ENCODE data around the gene SLC5A2.

DNA sequence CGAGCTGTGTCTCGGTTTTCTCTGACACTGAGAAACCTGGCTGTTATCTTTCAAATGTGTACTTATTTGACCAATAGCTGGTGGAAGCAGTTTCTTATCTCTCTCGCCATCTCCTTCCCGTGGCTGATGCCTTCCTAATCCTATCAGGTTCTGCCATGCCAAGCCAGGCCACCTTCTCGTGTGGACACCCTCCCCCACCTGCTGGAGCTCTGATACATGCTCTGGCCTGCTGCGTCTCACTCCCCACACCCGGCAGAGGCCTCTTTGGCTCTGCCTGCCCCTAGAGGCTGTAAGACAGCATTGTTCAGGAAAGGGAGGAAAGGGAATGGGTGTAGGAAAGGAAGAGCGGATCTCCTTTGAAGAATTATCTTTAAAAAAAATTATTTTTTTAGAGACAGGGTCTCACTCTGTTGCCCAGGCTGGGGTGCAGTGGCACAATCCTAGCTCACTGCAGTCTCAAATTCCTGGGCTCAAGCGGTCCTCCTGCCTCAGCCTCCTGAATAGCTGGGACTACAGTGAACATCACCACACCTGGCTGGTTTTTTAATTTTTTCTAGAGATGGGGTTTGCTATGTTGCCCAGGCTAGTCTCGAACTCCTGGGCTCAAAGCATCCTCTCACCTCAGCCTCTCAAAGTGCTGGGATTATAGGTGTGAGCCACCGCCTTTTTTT lies 31.1 kb upstream of the SLC5A2 start:
- TF ChIP-seq, protein P1, sequence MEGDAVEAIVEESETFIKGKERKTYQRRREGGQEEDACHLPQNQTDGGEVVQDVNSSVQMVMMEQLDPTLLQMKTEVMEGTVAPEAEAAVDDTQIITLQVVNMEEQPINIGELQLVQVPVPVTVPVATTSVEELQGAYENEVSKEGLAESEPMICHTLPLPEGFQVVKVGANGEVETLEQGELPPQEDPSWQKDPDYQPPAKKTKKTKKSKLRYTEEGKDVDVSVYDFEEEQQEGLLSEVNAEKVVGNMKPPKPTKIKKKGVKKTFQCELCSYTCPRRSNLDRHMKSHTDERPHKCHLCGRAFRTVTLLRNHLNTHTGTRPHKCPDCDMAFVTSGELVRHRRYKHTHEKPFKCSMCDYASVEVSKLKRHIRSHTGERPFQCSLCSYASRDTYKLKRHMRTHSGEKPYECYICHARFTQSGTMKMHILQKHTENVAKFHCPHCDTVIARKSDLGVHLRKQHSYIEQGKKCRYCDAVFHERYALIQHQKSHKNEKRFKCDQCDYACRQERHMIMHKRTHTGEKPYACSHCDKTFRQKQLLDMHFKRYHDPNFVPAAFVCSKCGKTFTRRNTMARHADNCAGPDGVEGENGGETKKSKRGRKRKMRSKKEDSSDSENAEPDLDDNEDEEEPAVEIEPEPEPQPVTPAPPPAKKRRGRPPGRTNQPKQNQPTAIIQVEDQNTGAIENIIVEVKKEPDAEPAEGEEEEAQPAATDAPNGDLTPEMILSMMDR (conservative IDR thresholded peaks at IDR 0.05 in 1 of 2, IDR thresholded peaks at IDR 0.05 in 1 of 2; ENCODE audit: low read depth in 1 of 2, low read length in 2 of 2) = peak; percentile 62 to 79
- TF ChIP-seq EZH2 (IDR thresholded peaks at IDR 0.05; ENCODE audit: low read length, missing control alignments) = no peak
